LoVo (cell line): ENCODE measurements around the gene TMEM145.
"Not testable (repeated sequence)": the region's sequence is repeated elsewhere in the genome, so short reads cannot be mapped to it uniquely, and the experiment has no call there.

Source experiments
- DNase-seq: peaks from one replicate; pipeline ENCODE4 v3.0.0-alpha.2; 2016; ENCODE audit warnings: low spot score

TMEM145 gene

GRCh38 chr19:42313096-42313839, at the start of gene TMEM145:
Gene TMEM145, plus strand, starts transcription at chr19:42313309. Its CDS starts 68 bp downstream, at chr19:42313377.
- DNase-seq: peak; percentile 66

GRCh38 chr19:42266105-42266504, 47.0 kb upstream of the TMEM145 start:
- DNase-seq: not testable (repeated sequence)

DNA sequence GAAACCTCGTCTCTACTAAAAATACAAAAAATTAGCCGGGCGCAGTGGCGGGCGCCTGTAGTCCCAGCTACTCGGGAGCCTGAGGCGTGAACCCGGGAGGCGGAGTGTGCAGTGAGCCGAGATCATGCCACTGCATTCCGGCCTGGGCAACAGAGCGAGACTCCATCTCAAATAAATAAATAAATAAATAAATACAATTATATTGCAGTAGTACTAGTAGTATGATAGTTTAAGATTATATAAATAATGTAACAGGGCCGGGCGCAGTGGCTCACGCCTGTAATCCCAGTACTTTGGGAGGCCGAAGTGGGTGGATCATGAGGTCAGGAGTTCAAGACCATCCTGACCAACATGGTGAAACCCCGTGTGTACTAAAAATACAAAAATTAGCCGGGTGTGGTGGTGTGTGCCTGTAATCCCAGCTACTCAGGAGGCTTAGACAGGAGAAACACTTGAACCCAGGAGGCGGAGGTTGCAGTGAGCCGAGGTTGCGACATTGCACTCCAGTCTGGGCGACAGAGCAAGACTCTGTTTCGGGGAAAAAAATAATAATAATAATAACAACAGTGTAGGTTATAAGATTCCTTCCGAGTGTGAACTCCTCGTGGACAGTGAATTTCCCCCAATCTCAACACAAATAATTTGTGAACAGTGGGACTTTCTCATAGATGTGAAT, 46.0 kb upstream of the TMEM145 start:
- DNase-seq: not testable (repeated sequence)

DNA sequence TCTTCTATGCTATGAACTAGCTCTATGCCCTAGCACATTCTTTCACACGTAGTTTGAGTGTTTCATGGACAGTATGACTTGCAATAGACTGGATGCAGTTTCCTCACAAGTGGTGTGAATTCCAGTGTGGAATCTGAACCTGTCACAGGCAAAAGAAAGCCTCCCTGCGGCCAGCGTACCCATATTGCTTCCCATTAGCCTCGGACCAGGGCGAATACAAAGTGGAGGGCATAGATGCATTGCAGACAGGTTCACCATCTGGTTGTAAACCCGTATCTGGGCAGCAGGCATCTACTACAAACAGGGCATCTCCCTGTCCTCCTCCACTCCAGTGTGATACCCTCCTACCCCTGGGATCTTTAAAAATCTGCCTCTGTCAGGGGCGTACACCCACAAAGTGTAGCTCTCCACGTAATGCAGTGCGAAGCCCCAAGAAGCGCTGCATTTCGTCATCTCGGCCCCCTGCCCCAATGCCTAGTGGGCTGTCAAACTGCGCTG, 45.4 kb upstream of the TMEM145 start:
- no peak for DNase-seq

- peak; percentile 100 for DNase-seq
Measured at GRCh38 chr19:42268142-42268703, 44.9 kb upstream of the TMEM145 start.

GRCh38 chr19:42268704-42269477, 44.2 kb upstream of the TMEM145 start, which contains the start of gene CIC:
Gene CIC, plus strand, starts transcription at chr19:42269252. Its CDS starts 2,532 bp downstream, at chr19:42271784.
- peak; percentile 100 for DNase-seq

GRCh38 chr19:42269478-42270345, 43.4 kb upstream of the TMEM145 start:
- DNase-seq: no peak

DNA sequence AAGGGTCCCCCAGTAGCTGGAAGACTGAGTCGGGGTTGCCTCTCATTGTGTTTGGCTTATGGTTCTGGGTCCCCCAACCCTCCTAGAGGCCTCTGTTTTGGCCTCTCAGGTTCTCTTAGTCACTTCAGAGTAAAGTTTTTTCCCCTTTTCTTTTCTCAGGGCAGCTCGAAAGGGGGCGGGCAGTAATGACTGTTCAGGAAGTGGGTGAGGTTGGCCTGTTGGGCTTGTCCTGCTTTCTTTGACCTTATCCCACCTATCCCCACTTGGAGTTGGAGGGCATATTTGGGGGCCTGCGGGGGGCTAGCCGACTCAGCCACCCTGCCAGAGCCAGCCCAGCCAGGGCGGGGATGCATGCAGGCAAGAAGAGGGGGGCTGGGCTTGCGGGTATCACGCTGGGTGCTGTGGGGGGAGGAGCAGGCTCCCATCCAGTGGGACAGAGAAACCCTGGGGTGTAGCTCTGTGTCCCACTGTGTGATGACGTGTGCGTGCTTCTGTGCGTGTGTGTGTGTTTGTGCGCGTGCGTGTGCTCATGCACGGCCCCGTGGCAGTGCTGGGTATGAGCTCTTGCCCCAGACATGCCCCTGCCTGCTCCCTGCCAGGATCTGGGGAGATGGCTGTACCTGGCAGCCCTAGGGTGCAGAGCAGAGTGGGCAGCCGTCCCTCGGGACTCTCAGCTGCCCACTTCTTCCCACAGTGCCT, 42.6 kb upstream of the TMEM145 start:
- DNase-seq: no peak

DNA sequence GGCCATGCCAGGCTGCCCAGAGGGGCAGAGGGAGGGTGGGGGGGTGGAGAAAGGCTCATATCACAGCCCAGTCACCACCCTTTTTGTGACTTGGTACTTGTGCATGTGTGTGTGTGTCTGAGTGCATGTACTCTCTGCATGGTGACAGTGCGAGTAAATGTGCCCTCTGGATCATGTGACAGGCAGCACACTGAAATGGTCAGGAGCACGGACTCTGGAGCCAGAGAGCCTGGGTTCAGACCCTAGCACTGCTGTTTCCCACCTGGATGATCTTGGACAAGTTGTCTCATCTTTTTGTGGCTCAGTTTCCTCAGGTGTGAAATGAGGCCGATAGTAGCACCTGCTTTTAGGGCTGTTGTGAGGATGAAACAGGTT, 42.1 kb upstream of the TMEM145 start:
- no peak for DNase-seq

DNA sequence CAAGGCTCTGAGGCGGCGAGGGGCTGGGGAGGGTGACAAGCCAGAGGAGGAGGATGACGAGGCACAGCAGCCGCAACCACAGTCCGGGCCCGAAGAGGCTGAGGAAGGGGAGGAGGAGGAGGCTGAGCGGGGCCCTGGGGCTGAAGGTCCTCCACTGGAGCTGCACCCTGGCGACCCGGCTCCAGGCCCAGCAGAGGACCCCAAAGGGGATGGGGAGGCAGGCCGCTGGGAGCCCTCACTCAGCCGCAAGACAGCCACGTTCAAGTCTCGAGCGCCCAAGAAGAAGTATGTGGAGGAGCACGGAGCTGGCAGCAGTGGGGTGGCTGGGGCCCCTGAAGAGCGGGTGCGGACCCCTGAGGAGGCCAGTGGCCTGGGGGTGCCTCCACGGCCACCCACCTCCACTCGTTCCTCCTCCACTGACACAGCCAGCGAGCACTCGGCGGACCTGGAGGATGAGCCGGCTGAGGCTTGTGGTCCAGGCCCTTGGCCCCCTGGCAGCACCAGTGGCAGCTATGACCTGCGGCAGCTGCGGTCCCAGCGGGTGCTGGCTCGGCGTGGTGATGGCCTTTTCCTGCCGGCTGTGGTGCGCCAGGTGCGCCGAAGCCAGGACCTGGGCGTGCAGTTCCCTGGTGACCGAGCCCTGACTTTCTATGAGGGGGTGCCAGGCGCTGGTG, 41.1 kb upstream of the TMEM145 start:
- no peak for DNase-seq

- no peak for DNase-seq
Measured at GRCh38 chr19:42272535-42272897, 40.6 kb upstream of the TMEM145 start.

DNA sequence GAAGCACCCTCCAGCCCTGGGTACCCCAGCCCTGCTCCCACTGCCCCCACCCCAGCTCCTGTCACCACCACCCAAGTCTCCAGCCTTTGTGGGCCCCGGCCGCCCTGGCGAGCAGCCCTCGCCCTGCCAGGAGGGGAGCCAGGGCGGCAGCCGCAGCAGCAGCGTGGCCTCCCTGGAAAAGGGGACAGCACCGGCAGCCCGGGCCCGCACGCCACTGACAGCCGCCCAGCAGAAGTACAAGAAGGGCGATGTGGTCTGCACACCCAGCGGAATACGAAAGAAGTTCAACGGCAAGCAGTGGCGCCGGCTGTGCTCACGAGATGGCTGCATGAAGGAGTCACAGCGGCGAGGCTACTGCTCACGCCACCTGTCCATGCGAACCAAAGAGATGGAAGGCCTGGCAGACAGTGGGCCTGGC, 40.1 kb upstream of the TMEM145 start:
- no peak for DNase-seq

DNA sequence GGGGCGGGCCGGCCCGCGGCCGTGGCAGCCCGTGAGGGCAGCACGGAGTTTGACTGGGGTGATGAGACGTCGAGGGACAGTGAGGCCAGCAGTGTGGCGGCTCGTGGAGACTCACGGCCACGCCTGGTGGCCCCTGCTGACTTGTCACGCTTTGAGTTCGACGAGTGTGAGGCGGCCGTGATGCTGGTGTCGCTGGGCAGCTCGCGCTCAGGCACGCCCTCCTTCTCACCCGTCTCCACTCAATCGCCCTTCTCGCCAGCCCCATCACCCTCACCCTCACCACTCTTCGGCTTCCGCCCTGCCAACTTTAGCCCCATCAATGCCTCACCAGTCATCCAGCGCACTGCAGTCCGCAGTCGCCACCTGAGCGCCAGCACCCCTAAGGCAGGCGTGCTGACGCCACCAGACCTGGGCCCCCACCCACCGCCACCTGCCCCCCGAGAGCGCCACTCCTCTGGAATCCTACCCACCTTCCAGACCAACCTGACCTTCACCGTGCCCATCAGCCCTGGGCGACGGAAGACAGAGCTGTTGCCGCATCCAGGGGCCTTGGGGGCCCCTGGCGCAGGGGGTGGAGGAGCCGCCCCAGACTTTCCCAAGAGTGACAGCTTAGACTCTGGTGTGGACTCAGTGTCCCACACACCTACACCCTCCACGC, 39.6 kb upstream of the TMEM145 start:
- no peak for DNase-seq

DNA sequence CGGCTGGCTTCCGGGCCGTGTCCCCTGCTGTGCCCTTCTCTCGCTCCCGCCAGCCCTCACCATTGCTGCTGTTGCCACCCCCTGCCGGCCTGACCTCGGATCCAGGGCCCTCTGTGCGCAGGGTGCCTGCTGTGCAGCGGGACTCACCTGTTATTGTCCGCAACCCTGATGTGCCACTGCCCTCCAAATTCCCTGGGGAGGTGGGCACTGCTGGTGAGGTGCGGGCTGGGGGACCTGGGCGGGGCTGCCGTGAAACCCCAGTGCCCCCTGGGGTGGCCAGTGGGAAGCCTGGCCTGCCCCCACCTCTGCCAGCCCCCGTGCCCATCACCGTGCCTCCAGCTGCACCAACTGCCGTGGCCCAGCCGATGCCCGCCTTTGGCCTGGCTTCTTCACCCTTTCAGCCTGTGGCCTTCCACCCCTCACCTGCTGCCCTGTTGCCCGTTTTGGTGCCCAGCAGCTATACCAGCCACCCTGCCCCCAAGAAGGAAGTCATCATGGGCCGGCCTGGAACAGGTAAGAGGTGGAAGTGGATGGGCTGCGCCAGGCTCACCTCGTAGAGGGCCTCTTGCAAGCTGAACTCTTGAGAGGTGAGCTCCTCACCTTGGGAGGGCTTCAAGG, 38.9 kb upstream of the TMEM145 start:
- DNase-seq: no peak

DNA sequence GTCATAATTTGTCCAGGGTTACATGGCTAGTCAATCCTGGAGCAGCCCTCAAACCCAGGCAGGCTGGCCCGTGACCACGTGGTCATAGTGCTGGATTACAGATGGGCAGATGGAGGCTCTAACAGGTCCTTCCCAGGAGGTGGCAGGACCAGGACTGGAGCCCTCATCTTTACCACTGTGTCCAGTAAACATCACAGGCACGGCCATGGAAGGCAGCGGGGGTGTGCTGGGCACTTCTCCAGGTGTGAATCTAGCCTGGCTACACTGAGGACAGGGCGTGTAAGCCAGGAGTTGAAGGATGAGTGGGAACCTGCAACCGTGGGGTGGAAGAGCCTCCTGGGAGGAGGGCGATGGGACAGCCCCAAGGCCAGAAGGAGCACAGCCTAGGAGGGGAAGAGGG, 38.0 kb upstream of the TMEM145 start:
- DNase-seq: no peak

- DNase-seq: no peak
Measured at GRCh38 chr19:42275517-42275916, 37.6 kb upstream of the TMEM145 start.

GRCh38 chr19:42276284-42276683, 36.8 kb upstream of the TMEM145 start:
- DNase-seq: no peak

DNA sequence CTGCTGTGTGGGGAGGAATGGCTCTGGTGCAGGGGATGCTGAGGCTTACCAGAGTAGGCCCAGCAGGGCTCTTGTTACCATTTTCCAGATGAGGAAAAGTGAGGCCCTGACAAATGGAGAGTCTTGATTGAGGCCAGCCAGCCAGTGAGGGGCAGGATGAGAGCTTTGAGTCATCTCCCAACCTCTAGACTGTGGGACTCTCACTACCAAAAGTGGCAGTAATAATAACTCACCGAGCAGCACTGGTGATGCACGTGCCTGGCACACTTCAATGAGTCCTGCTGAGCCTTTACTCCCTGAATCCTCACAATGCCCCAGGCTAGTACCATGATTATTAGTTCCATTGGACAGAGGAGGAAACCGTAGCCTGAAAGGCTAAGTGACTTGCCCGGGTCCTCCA, 36.3 kb upstream of the TMEM145 start:
- no peak for DNase-seq

GRCh38 chr19:42277821-42278451, 35.2 kb upstream of the TMEM145 start:
- DNase-seq: no peak
